Measurements from ENCODE around the gene TRMT6. TPM values are rescaled to one million over a fixed set of nuclear protein-coding genes. Genes with fewer than 3 reads are reported as not detected.

TRMT6 gene
- polyA plus RNA-seq, 3 donors, result 9.3 to 11.0 (median 10.6) TPM

- no CpG with 5 or more reads among the region's 2 CpGs for WGBS (ENCODE audit: insufficient coverage)
- no peaks in the 10 kb centered on the region for H3K9me3 Mint-ChIP-seq
Measured at GRCh38 chr20:5973172-5973571, 22.8 kb upstream of the TRMT6 start.

GRCh38 chr20:5971203-5971602 is 20.9 kb upstream of the TRMT6 start:
- no peak for TF ChIP-seq CTCF (IDR thresholded peaks at IDR 0.05)
- Histone ChIP-seq H3K79me2 (ENCODE audit: insufficient read depth, low read length) (no peaks in the 10 kb centered on the region), H3K4me1 (ENCODE audit: control insufficient read depth in 1 of 2, insufficient read depth in 2 of 2, low read length in 2 of 2) (peaks cover 6 to 10% of the 10 kb centered on the region in 2 donors), H4K20me1 (ENCODE audit: insufficient read depth, low read length) (no peaks in the 10 kb centered on the region), H3K27me3 (ENCODE audit: control insufficient read depth in 2 of 2, insufficient read depth in 2 of 2, low read length in 2 of 2) (no peaks in the 10 kb centered on the region), H3K27ac (ENCODE audit: low read depth in 1 of 2, low read length in 2 of 2) (no peak overlapping the region), H3K9ac (ENCODE audit: insufficient read depth, low read length, poor library complexity, severe bottlenecking) (no peak overlapping the region), H3K4me2 (replicated peaks; ENCODE audit: extremely low read depth, low read length, poor library complexity, severe bottlenecking) (no peak overlapping the region), H3K36me3 (replicated peaks in 1 of 2; ENCODE audit: control insufficient read depth in 1 of 2, insufficient read depth in 2 of 2, low read length in 2 of 2) (peaks cover 17 to 48% of the 10 kb centered on the region in 2 donors), H2AFZ (ENCODE audit: insufficient read depth, low read depth, low read length, poor library complexity, severe bottlenecking) (no peak overlapping the region), H3K4me3 (replicated peaks in 1 of 3; ENCODE audit: low read depth in 2 of 3, low read length in 3 of 3) (no peak overlapping the region), H3K9me3 (replicated peaks in 1 of 2; ENCODE audit: control insufficient read depth in 1 of 2, insufficient read depth in 1 of 2, low read length in 2 of 2) (no peaks in the 10 kb centered on the region)
- H3K4me3 Mint-ChIP-seq, result no peak overlapping the region
- peaks cover 26 to 56% of the 10 kb centered on the region in 2 donors for H3K36me3 Mint-ChIP-seq
- peaks cover 6% of the 10 kb centered on the region for H3K4me1 Mint-ChIP-seq
- no peak for DNase-seq
- no peak overlapping the region for H3K27ac Mint-ChIP-seq
- H3K9me3 Mint-ChIP-seq, result no peaks in the 10 kb centered on the region
- H3K27me3 Mint-ChIP-seq (ENCODE audit: low read depth in 3 of 3), result no peaks in the 10 kb centered on the region
- intact Hi-C loops (cut with micrococcal nuclease), result no loop called here

More at GRCh38 chr20:5973172-5973571, 22.8 kb upstream of the TRMT6 start:
- Histone ChIP-seq H3K9ac (ENCODE audit: insufficient read depth, low read length, poor library complexity, severe bottlenecking) (peak overlapping the region; percentile 34), H3K36me3 (replicated peaks in 1 of 2; ENCODE audit: control insufficient read depth in 1 of 2, insufficient read depth in 2 of 2, low read length in 2 of 2) (peaks cover 6 to 48% of the 10 kb centered on the region in 2 donors), H3K27ac (ENCODE audit: low read depth in 1 of 2, low read length in 2 of 2) (peak overlapping the region in 1 of 2 donors; percentile 49), H4K20me1 (ENCODE audit: insufficient read depth, low read length) (no peaks in the 10 kb centered on the region), H3K4me3 (replicated peaks in 1 of 3; ENCODE audit: low read depth in 2 of 3, low read length in 3 of 3) (no peak overlapping the region), H3K27me3 (ENCODE audit: control insufficient read depth in 2 of 2, insufficient read depth in 2 of 2, low read length in 2 of 2) (no peaks in the 10 kb centered on the region), H3K4me1 (ENCODE audit: control insufficient read depth in 1 of 2, insufficient read depth in 2 of 2, low read length in 2 of 2) (peaks cover 6 to 10% of the 10 kb centered on the region in 2 donors), H3K4me2 (replicated peaks; ENCODE audit: extremely low read depth, low read length, poor library complexity, severe bottlenecking) (no peak overlapping the region), H3K79me2 (ENCODE audit: insufficient read depth, low read length) (no peaks in the 10 kb centered on the region), H3K9me3 (replicated peaks in 1 of 2; ENCODE audit: control insufficient read depth in 1 of 2, insufficient read depth in 1 of 2, low read length in 2 of 2) (no peaks in the 10 kb centered on the region), H2AFZ (ENCODE audit: insufficient read depth, low read depth, low read length, poor library complexity, severe bottlenecking) (no peak overlapping the region)
- TF ChIP-seq CTCF (IDR thresholded peaks at IDR 0.05), result no peak
- H3K36me3 Mint-ChIP-seq, result peaks cover 22 to 55% of the 10 kb centered on the region in 2 donors
- intact Hi-C loops (cut with micrococcal nuclease), result no loop called here
- no peak for DNase-seq
- no peak overlapping the region for H3K4me3 Mint-ChIP-seq
- no peak overlapping the region for H3K27ac Mint-ChIP-seq
- peaks cover 6% of the 10 kb centered on the region for H3K4me1 Mint-ChIP-seq
- H3K27me3 Mint-ChIP-seq (ENCODE audit: low read depth in 3 of 3), result no peaks in the 10 kb centered on the region
